ENCODE measurements around the gene RNF133.

- no peak for TF ChIP-seq CTCF (IDR thresholded peaks at IDR 0.05)
- TF ChIP-seq POLR2A (IDR thresholded peaks at IDR 0.05) = no peak
Observed at GRCh38 chr7:122675621-122676020, 23.3 kb downstream of the RNF133 start.
